Sigmoid colon (tissue), 4 donors: Measurements from ENCODE around the gene FECH.

Source experiments
- POLR2A ChIP-seq, 2 donors: fragments of 450-650 bp; IDR thresholded peaks; one replicate each; pipeline ENCODE4 v1.6.1; 2016; ENCODE audit warnings: antibody characterized with exemption in 2 of 2, mild to moderate bottlenecking in 2 of 2, moderate library complexity in 2 of 2
- POLR2AphosphoS5 ChIP-seq, 4 donors: sonication (generic); formaldehyde crosslinking; IDR thresholded peaks; one replicate each; pipeline ENCODE4 v1.6.1; 2017; ENCODE audit warnings: antibody characterized with exemption in 4 of 4
- TF ChIP-seq, protein P1 (sequence below), 4 experiments: fragments of 450-650 bp in 3 of 4; fragments of 200-600 bp in 1 of 4; IDR thresholded peaks; one replicate each; pipeline ENCODE4 v1.5.1; 2016 to 2019; ENCODE audit warnings: antibody characterized with exemption in 4 of 4, mild to moderate bottlenecking in 3 of 4, moderate library complexity in 2 of 4

DNA sequence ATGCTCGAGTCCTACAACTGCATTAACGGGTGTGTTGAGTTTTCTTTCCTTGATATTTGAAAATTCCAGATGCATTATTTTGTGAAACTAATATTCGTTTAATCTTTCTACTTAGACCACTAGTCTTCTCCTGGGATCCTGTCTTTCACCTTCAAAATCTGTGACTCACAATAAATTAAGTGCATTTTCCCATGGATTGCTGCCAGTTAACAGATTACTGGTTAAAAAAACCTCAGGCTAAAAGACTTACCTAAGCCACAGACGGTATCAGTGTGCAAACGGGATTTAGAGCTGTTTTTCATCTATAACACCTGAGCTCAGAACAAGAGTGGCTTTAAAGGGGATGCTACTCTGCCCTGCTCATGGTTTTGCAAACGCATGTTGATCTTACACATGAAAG is 10.2 kb downstream of the FECH start:
- TF ChIP-seq POLR2AphosphoS5 (IDR thresholded peaks at IDR 0.05) (no peak), POLR2A (IDR thresholded peaks at IDR 0.05) (no peak)
- TF ChIP-seq, protein P1, sequence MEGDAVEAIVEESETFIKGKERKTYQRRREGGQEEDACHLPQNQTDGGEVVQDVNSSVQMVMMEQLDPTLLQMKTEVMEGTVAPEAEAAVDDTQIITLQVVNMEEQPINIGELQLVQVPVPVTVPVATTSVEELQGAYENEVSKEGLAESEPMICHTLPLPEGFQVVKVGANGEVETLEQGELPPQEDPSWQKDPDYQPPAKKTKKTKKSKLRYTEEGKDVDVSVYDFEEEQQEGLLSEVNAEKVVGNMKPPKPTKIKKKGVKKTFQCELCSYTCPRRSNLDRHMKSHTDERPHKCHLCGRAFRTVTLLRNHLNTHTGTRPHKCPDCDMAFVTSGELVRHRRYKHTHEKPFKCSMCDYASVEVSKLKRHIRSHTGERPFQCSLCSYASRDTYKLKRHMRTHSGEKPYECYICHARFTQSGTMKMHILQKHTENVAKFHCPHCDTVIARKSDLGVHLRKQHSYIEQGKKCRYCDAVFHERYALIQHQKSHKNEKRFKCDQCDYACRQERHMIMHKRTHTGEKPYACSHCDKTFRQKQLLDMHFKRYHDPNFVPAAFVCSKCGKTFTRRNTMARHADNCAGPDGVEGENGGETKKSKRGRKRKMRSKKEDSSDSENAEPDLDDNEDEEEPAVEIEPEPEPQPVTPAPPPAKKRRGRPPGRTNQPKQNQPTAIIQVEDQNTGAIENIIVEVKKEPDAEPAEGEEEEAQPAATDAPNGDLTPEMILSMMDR (IDR thresholded peaks at IDR 0.05) = no peak
